ENCODE measurements around the gene HECW1.

DNA sequence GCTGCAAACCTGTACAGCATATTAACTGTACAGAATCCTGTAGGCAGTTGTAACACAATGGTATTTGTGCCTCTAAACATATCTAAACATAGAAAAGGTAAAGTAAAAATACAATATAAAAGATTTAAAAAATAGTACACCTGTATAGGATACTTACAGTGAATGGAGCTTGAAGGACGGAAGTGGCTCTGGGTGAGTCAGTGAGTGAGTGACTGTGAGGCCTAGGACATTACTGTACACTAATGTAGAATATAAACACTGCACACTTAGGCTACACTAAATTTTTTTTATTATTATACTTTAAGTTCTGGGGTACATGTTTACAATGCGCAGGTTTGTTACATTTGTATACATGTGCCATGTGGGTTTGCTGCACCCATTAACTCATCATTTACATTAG is 373.1 kb downstream of the HECW1 start:
- TF ChIP-seq POLR2AphosphoS5 (IDR thresholded peaks at IDR 0.05; ENCODE audit: low read depth, low read length), result no peak
- no peak for TF ChIP-seq TAF1 (IDR thresholded peaks at IDR 0.05; ENCODE audit: borderline replicate concordance, insufficient read depth, low read length)
- no peak for TF ChIP-seq FOXP2 (optimal IDR thresholded peaks at IDR 0.05; ENCODE audit: borderline replicate concordance, extremely low read depth, extremely low read length, insufficient read depth)
- TF ChIP-seq, protein P1, sequence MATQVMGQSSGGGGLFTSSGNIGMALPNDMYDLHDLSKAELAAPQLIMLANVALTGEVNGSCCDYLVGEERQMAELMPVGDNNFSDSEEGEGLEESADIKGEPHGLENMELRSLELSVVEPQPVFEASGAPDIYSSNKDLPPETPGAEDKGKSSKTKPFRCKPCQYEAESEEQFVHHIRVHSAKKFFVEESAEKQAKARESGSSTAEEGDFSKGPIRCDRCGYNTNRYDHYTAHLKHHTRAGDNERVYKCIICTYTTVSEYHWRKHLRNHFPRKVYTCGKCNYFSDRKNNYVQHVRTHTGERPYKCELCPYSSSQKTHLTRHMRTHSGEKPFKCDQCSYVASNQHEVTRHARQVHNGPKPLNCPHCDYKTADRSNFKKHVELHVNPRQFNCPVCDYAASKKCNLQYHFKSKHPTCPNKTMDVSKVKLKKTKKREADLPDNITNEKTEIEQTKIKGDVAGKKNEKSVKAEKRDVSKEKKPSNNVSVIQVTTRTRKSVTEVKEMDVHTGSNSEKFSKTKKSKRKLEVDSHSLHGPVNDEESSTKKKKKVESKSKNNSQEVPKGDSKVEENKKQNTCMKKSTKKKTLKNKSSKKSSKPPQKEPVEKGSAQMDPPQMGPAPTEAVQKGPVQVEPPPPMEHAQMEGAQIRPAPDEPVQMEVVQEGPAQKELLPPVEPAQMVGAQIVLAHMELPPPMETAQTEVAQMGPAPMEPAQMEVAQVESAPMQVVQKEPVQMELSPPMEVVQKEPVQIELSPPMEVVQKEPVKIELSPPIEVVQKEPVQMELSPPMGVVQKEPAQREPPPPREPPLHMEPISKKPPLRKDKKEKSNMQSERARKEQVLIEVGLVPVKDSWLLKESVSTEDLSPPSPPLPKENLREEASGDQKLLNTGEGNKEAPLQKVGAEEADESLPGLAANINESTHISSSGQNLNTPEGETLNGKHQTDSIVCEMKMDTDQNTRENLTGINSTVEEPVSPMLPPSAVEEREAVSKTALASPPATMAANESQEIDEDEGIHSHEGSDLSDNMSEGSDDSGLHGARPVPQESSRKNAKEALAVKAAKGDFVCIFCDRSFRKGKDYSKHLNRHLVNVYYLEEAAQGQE (IDR thresholded peaks at IDR 0.05; ENCODE audit: insufficient read depth in 1 of 2, low read depth in 2 of 2, low read length in 2 of 2), result no peak
- no peak for TF ChIP-seq SIN3A (IDR thresholded peaks at IDR 0.05; ENCODE audit: borderline replicate concordance, insufficient read depth, low read length)
